Measurements from ENCODE around the gene ANKRD55. TPM values are rescaled to one million over a fixed set of nuclear protein-coding genes. Genes with fewer than 3 reads are reported as not detected.

The ANKRD55 gene
- total RNA-seq, 4 donors from 2014 or later, result 0.09 TPM; not detected in 3

DNA sequence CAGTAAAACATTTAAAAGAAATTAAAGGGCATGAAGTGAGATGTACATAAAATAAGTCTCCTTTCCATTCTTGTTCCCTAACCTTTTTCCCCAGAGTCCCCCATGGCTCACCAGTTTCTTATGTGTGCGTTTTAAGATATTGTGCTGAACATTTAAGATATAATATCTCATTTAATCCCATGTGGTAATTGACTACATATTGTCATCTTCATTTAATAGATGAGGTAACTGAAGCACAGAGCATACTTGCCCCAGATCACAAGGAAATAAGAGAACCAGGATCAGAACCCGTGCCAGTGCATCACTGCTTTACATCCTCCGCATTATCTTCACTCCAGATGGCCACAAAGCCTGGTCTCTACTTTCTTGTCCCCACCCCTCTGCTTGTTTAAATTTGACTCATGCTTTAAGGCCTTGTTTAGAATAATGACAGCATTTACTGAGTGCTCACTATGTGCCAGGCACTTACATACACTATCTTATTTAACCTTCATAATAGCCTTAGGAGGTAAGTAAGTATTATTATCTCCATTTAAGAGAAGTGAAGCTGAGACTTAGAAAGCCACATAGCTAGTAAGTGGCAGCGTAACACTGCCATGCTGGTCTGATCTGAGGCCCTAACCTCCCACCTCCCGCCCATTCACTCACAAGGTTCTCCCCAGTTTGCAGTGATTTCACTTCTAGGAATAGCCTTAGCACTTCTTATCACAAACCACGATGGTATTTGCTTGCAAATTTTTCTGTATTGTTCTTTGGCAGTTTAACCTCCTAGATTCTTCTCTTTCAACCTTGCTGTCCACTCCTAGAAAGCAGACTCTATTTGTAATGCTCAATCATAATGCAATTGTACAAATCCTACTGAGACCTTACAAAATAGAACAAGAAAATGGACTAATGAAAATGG lies 160.0 kb downstream of the ANKRD55 start:
- TF ChIP-seq POLR2A (IDR thresholded peaks at IDR 0.05), result no peak
- TF ChIP-seq, protein P1, sequence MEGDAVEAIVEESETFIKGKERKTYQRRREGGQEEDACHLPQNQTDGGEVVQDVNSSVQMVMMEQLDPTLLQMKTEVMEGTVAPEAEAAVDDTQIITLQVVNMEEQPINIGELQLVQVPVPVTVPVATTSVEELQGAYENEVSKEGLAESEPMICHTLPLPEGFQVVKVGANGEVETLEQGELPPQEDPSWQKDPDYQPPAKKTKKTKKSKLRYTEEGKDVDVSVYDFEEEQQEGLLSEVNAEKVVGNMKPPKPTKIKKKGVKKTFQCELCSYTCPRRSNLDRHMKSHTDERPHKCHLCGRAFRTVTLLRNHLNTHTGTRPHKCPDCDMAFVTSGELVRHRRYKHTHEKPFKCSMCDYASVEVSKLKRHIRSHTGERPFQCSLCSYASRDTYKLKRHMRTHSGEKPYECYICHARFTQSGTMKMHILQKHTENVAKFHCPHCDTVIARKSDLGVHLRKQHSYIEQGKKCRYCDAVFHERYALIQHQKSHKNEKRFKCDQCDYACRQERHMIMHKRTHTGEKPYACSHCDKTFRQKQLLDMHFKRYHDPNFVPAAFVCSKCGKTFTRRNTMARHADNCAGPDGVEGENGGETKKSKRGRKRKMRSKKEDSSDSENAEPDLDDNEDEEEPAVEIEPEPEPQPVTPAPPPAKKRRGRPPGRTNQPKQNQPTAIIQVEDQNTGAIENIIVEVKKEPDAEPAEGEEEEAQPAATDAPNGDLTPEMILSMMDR (IDR thresholded peaks at IDR 0.05), result no peak
- Histone ChIP-seq H3K36me3 (no peaks in the 10 kb centered on the region), H3K4me1 (peaks cover 4 to 26% (median 4%) of the 10 kb centered on the region in 3 donors), H3K4me3 (no peak overlapping the region), H3K27ac (no peak overlapping the region), H3K9me3 (no peaks in the 10 kb centered on the region), H3K27me3 (no peaks in the 10 kb centered on the region)
- no peak for DNase-seq
- WGBS, 2 donors, result 84 to 89% methylated on average over 6 of the region's 6 CpGs
- intact Hi-C loops (cut with DNase I), result no loop called here

DNA sequence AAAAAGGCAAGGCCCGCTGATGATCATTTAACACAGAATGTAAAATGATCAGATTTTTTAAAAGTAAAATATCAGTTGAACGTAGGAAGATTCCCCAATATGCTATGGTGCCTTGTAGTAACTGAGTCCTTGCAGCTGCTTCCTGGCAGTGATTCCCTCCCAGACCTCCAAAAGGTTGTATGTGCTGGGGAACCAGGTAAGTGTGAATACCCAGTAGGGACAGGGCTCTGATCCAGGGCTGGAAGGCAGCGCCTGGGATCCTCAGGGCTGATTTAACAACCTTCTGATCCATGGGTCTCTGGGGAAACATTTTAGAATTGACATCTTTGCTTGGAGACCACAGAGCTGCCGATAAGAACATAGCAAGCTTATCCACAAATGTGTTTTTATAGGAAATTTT lies 161.7 kb downstream of the ANKRD55 start:
- 59 to 60% methylated on average over 4 of the region's 4 CpGs for WGBS, 2 donors

DNA sequence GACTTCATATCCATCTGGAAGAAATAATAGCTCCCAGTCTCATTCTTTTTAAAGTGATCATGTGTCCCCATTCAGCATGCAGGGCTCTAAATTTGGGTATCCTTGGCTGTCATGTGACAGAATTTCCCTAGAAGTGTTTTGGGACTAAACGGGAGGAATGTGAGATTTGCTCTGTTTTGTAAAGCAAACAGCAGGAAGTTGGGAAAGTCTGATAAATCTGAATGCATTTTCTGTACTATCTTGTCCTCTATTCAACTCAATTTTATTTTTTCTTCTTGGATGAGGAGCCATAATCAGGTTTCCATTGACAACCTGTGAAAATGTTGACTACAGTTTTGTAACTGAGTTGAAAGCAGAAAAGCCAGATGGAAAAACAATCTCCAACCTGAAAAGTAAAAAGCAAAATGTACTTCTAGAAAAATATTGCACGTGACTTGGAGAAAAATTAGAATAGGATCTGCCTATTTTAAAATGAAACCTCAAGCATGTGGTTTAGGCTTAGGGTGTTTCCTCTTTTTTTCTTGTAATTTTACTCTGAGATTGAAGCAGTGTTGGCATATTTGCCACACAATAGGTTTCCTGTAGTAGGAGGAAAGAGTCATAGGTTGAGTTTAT lies 162.2 kb downstream of the ANKRD55 start:
- TF ChIP-seq POLR2A (IDR thresholded peaks at IDR 0.05), result no peak
- TF ChIP-seq, protein P1 (IDR thresholded peaks at IDR 0.05), result no peak
- WGBS, 2 donors, result 11 to 34% methylated on average over 2 of the region's 2 CpGs

More for the DNA sequence above, 161.7 kb downstream of the ANKRD55 start:
- TF ChIP-seq, protein P1 (IDR thresholded peaks at IDR 0.05), result no peak
- TF ChIP-seq POLR2A (IDR thresholded peaks at IDR 0.05), result no peak
- Histone ChIP-seq H3K36me3 (no peaks in the 10 kb centered on the region), H3K4me3 (no peak overlapping the region), H3K9me3 (no peaks in the 10 kb centered on the region), H3K27me3 (no peaks in the 10 kb centered on the region), H3K27ac (peak overlapping the region in 3 of 4 donors; percentile 32 to 41 (median 40)), H3K4me1 (peaks cover 4 to 23% (median 4%) of the 10 kb centered on the region in 3 donors)
- no peak for DNase-seq
- intact Hi-C loops (cut with DNase I), result no loop called here

DNA sequence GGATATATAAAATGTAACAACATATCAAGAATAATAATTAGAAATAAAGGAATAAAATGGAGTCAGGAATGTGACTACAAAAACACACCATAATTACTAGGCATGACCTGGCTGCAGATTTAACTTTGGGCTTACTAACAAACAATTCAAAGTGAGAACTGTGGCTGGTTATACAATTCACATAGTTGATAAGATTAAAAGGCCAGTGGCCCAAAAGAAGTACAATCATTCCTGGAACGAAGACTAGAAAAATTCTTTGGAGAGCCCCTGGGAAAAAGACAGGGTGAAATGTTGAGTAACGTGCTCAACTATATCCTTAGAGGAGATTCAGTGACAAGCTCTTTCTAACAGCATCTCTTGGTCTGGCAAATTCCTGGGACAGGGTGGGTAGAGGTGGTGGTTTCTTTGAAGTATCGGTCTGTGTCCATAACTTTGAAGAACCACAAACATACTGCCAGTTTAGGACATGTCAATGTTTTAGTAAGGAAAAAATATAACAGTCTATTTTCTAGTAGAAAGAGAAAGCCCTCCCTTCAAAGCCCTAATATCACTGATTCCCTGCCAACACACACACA lies 163.4 kb downstream of the ANKRD55 start:
- Histone ChIP-seq H3K9me3 (no peaks in the 10 kb centered on the region), H3K4me1 (peaks cover 0 to 18% (median 4%) of the 10 kb centered on the region in 3 donors), H3K4me3 (no peak overlapping the region), H3K27ac (no peak overlapping the region), H3K36me3 (no peaks in the 10 kb centered on the region), H3K27me3 (no peaks in the 10 kb centered on the region)
- no peak for DNase-seq
- TF ChIP-seq, protein P1 (IDR thresholded peaks at IDR 0.05), result no peak
- no peak for TF ChIP-seq POLR2A (IDR thresholded peaks at IDR 0.05)
- intact Hi-C loops (cut with DNase I), result no loop called here
- 69 to 76% methylated on average over 3 of the region's 3 CpGs for WGBS, 2 donors

More for the DNA sequence above, 162.2 kb downstream of the ANKRD55 start:
- Histone ChIP-seq H3K27ac (peak overlapping the region in 3 of 4 donors; percentile 32 to 42 (median 40)), H3K9me3 (no peaks in the 10 kb centered on the region), H3K4me3 (no peak overlapping the region), H3K36me3 (no peaks in the 10 kb centered on the region), H3K27me3 (no peaks in the 10 kb centered on the region), H3K4me1 (peaks cover 4 to 22% (median 4%) of the 10 kb centered on the region in 3 donors)
- no peak for DNase-seq
- intact Hi-C loops (cut with DNase I), result no loop called here
